ENCODE data around the gene RRM2.

Gene RRM2

DNA sequence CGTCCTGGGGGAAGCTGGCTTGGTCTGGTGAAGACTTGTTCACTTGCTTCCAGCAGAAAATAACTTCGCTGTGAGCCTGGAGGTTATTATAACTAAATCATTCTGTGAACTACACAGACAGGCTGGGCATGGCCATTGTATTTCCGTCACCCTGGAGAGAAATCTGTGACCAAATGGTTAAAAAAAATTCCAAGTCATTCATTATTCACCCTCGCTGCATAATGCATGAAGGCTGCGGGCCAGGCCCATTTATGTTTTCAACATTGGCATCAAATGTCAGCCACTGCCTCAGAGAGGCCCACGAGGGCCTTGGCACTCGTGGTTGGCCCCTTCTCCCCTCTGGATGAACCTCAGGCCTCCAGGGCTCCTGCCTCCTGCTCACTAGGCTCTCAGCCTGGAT is 57.7 kb downstream of the RRM2 start:
- ChIA-PET POLR2A (no interaction called here), CTCF (no interaction called here)
- no peak for DNase-seq (ENCODE audit: extremely low spot score)
- TF ChIP-seq FOXK2 (IDR thresholded peaks at IDR 0.05) (no peak), CTBP1 (IDR thresholded peaks at IDR 0.05; ENCODE audit: borderline replicate concordance) (no peak), ARNT (IDR thresholded peaks at IDR 0.05) (no peak), LEF1 (IDR thresholded peaks at IDR 0.05; ENCODE audit: borderline replicate concordance) (no peak), ZNF384 (IDR thresholded peaks at IDR 0.05) (no peak), FOXM1 (IDR thresholded peaks at IDR 0.05; ENCODE audit: borderline replicate concordance) (no peak), SUZ12 (IDR thresholded peaks at IDR 0.05) (no peak), FOXA1 (IDR thresholded peaks at IDR 0.05) (no peak), SP1 (IDR thresholded peaks at IDR 0.05) (no peak), ELF4 (IDR thresholded peaks at IDR 0.05) (no peak), BHLHE40 (IDR thresholded peaks at IDR 0.05; ENCODE audit: borderline replicate concordance) (no peak), HDGF (IDR thresholded peaks at IDR 0.05; ENCODE audit: borderline replicate concordance) (no peak), NFRKB (IDR thresholded peaks at IDR 0.05) (no peak), TARDBP (IDR thresholded peaks at IDR 0.05) (no peak), L3MBTL2 (conservative IDR thresholded peaks at IDR 0.05) (no peak)
- TF ChIP-seq, protein P1, sequence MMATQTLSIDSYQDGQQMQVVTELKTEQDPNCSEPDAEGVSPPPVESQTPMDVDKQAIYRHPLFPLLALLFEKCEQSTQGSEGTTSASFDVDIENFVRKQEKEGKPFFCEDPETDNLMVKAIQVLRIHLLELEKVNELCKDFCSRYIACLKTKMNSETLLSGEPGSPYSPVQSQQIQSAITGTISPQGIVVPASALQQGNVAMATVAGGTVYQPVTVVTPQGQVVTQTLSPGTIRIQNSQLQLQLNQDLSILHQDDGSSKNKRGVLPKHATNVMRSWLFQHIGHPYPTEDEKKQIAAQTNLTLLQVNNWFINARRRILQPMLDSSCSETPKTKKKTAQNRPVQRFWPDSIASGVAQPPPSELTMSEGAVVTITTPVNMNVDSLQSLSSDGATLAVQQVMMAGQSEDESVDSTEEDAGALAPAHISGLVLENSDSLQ (IDR thresholded peaks at IDR 0.05): no peak

Data from HEK293T (cell line).